Muscle of leg (tissue), 11 donors: ENCODE measurements around the gene NCOA5. TPM values are rescaled to one million over a fixed set of nuclear protein-coding genes. Genes with fewer than 3 reads are reported as not detected.

Source experiments
- DNase-seq: peaks from one replicate; pipeline ENCODE4 v3.0.0; 2013
- H3K27ac ChIP-seq: one replicate; pipeline ENCODE4 v1.5.1; 2013; ENCODE audit warnings: mild to moderate bottlenecking, low read length, control low read depth
- H3K27me3 ChIP-seq: one replicate; pipeline ENCODE4 v1.6.1; 2013; ENCODE audit warnings: low read length; ENCODE audit not compliant: control insufficient read depth, insufficient read depth
- H3K36me3 ChIP-seq: one replicate; pipeline ENCODE4 v1.6.1; 2013; ENCODE audit warnings: low read length; ENCODE audit not compliant: control insufficient read depth, insufficient read depth
- H3K4me1 ChIP-seq: one replicate; pipeline ENCODE4 v1.6.1; 2013; ENCODE audit warnings: low read length; ENCODE audit not compliant: control insufficient read depth, insufficient read depth
- H3K4me3 ChIP-seq: one replicate; pipeline ENCODE4 v1.5.1; 2013; ENCODE audit warnings: low read length, control low read depth
- H3K9me3 ChIP-seq: replicated peaks from 2 replicates; pipeline ENCODE4 v1.6.1; 2013; ENCODE audit warnings: low read depth, low read length; ENCODE audit not compliant: control insufficient read depth
- WGBS: methylation state at CpG from one replicate; pipeline ENCODE4 v1.1.5; 2013; ENCODE audit warnings: missing lambda C conversion rate; ENCODE audit not compliant: insufficient coverage; 5-methylcytosine and 5-hydroxymethylcytosine counted together
- polyA plus RNA-seq, 8 donors: library from polyadenylated mRNA; unstranded; fragments of 120-200 nt; gene quantifications; one replicate each; pipeline versions ENCODE4 v1.2.1 to v1.2.3, GENCODE V29; 2013; ENCODE audit warnings: inconsistent platforms in 1 of 8, low replicate concordance in 1 of 8; ENCODE audit not compliant: insufficient read length in 8 of 8, insufficient read depth in 1 of 8
- total RNA-seq: library from RNA; stranded (reverse); fragments of 120-200 nt; gene quantifications from one replicate; pipeline ENCODE4 v1.2.4, GENCODE V29; 2013

NCOA5 gene
- total and polyA plus RNA-seq, 9 donors, result 19.3 to 39.4 (median 30.7) TPM

- H3K4me1 ChIP-seq, result no peaks in the 10 kb centered on the region
Observed at GRCh38 chr20:46121184-46121930, 31.6 kb upstream of the NCOA5 start.

GRCh38 chr20:46120136-46120535 lies 30.4 kb upstream of the NCOA5 start:
- Histone ChIP-seq H3K36me3 (no peaks in the 10 kb centered on the region), H3K4me1 (no peaks in the 10 kb centered on the region), H3K27me3 (peaks cover 19% of the 10 kb centered on the region), H3K27ac (no peak overlapping the region), H3K9me3 (no peaks in the 10 kb centered on the region), H3K4me3 (no peak overlapping the region)
- no CpG with 5 or more reads among the region's 2 CpGs for WGBS
- no peak for DNase-seq

More at GRCh38 chr20:46121184-46121930, 31.6 kb upstream of the NCOA5 start:
- 91% methylated on average over 1 of the region's 2 CpGs for WGBS
- DNase-seq, result no peak
- Histone ChIP-seq H3K36me3 (no peaks in the 10 kb centered on the region), H3K27ac (no peak overlapping the region), H3K27me3 (peaks cover 20% of the 10 kb centered on the region), H3K4me3 (no peak overlapping the region), H3K9me3 (no peaks in the 10 kb centered on the region)

- H3K27me3 ChIP-seq, result peaks cover 22% of the 10 kb centered on the region
- DNase-seq, result no peak
- WGBS, result 93% methylated on average over 2 of the region's 2 CpGs
- no peak overlapping the region for H3K4me3 ChIP-seq
- no peaks in the 10 kb centered on the region for H3K36me3 ChIP-seq
- no peaks in the 10 kb centered on the region for H3K4me1 ChIP-seq
- no peak overlapping the region for H3K27ac ChIP-seq
- no peaks in the 10 kb centered on the region for H3K9me3 ChIP-seq
Observed at GRCh38 chr20:46119547-46119946, 29.8 kb upstream of the NCOA5 start.

- WGBS, result no CpG with 5 or more reads among the region's 2 CpGs
- Histone ChIP-seq H3K9me3 (no peaks in the 10 kb centered on the region), H3K27me3 (peaks cover 24% of the 10 kb centered on the region), H3K4me3 (peak overlapping the region; percentile 33), H3K27ac (no peak overlapping the region), H3K36me3 (no peaks in the 10 kb centered on the region), H3K4me1 (no peaks in the 10 kb centered on the region)
- DNase-seq, result no peak
Observed at GRCh38 chr20:46119028-46119546, 29.3 kb upstream of the NCOA5 start.

- peak overlapping the region; percentile 52 for H3K27ac ChIP-seq
- DNase-seq, result peak; percentile 26
- H3K27me3 ChIP-seq, result peaks cover 24% of the 10 kb centered on the region
- H3K4me1 ChIP-seq, result no peaks in the 10 kb centered on the region
- no peaks in the 10 kb centered on the region for H3K36me3 ChIP-seq
- WGBS, result 8% methylated on average over 10 of the region's 15 CpGs
- no peaks in the 10 kb centered on the region for H3K9me3 ChIP-seq
- peak overlapping the region; percentile 33 for H3K4me3 ChIP-seq
Observed at GRCh38 chr20:46118481-46119020, 28.8 kb upstream of the NCOA5 start.

GRCh38 chr20:46117704-46118467 lies 28.1 kb upstream of the NCOA5 start, which contains the start of gene CD40:
Gene CD40 (plus strand): TSS chr20:46118314. CDS start chr20:46118344, 30 bp downstream.
- Histone ChIP-seq H3K27me3 (peaks cover 24% of the 10 kb centered on the region), H3K4me1 (no peaks in the 10 kb centered on the region), H3K4me3 (peak within 1 kb of the TSS; percentile 33), H3K9me3 (no peaks in the 10 kb centered on the region), H3K36me3 (no peaks in the 10 kb centered on the region), H3K27ac (peak within 1 kb of the TSS; percentile 62)
- 7% methylated on average over 23 of the region's 40 CpGs for WGBS
- peak; percentile 82 for DNase-seq

GRCh38 chr20:46114449-46114848 lies 24.7 kb upstream of the NCOA5 start:
- no peaks in the 10 kb centered on the region for H3K36me3 ChIP-seq
- WGBS, result 56% methylated on average over 2 of the region's 2 CpGs
- peaks cover 26% of the 10 kb centered on the region for H3K27me3 ChIP-seq
- DNase-seq, result no peak
- no peaks in the 10 kb centered on the region for H3K9me3 ChIP-seq
- H3K4me3 ChIP-seq, result no peak overlapping the region
- no peak overlapping the region for H3K27ac ChIP-seq
- H3K4me1 ChIP-seq, result no peaks in the 10 kb centered on the region

- no peak for DNase-seq
- no peaks in the 10 kb centered on the region for H3K36me3 ChIP-seq
- no peaks in the 10 kb centered on the region for H3K4me1 ChIP-seq
- H3K4me3 ChIP-seq, result no peak overlapping the region
- H3K27me3 ChIP-seq, result peaks cover 25% of the 10 kb centered on the region
- H3K27ac ChIP-seq, result no peak overlapping the region
- H3K9me3 ChIP-seq, result no peaks in the 10 kb centered on the region
- WGBS, result no CpG with 5 or more reads among the region's 3 CpGs
Observed at GRCh38 chr20:46113113-46113470, 23.3 kb upstream of the NCOA5 start.

- Histone ChIP-seq H3K4me1 (no peaks in the 10 kb centered on the region), H3K27ac (no peak overlapping the region), H3K27me3 (peaks cover 20% of the 10 kb centered on the region), H3K9me3 (no peaks in the 10 kb centered on the region), H3K4me3 (no peak overlapping the region), H3K36me3 (no peaks in the 10 kb centered on the region)
- no peak for DNase-seq
- 57% methylated on average over 6 of the region's 10 CpGs for WGBS
Observed at GRCh38 chr20:46112430-46113112, 22.8 kb upstream of the NCOA5 start.

GRCh38 chr20:46111836-46112212 lies 22.1 kb upstream of the NCOA5 start:
- DNase-seq, result no peak
- no peaks in the 10 kb centered on the region for H3K9me3 ChIP-seq
- H3K27me3 ChIP-seq, result peaks cover 15% of the 10 kb centered on the region
- no peaks in the 10 kb centered on the region for H3K36me3 ChIP-seq
- no peaks in the 10 kb centered on the region for H3K4me1 ChIP-seq
- H3K4me3 ChIP-seq, result no peak overlapping the region
- H3K27ac ChIP-seq, result no peak overlapping the region
